GM13976 (cell line): ENCODE results near the gene FKBP4.

Experiments used
- DNase-seq: peaks from one replicate; pipeline ENCODE4 v3.0.0; 2012; ENCODE audit warnings: low spot score
- in situ Hi-C: fragments of 300-500 bp; cut with MboI; formaldehyde crosslinking; loops from one replicate; pipeline ENCODE4 v1.12.0; 2022; ENCODE audit warnings: low sequenced_read_pairs, mixed read lengths, inconsistent platforms; ENCODE audit not compliant: unreplicated experiment
- TF ChIP-seq, protein P1 (sequence below): IDR thresholded peaks from 2 replicates; pipeline ENCODE4 v1.5.1; 2012; ENCODE audit warnings: borderline replicate concordance, mild to moderate bottlenecking; ENCODE audit not compliant: insufficient read depth; ENCODE audit errors: extremely low read depth, missing control alignments, control extremely low read depth

Gene FKBP4

GRCh38 chr12:2793561-2793960, 1.2 kb upstream of the FKBP4 start:
- DNase-seq, result no peak
- TF ChIP-seq, protein P1, sequence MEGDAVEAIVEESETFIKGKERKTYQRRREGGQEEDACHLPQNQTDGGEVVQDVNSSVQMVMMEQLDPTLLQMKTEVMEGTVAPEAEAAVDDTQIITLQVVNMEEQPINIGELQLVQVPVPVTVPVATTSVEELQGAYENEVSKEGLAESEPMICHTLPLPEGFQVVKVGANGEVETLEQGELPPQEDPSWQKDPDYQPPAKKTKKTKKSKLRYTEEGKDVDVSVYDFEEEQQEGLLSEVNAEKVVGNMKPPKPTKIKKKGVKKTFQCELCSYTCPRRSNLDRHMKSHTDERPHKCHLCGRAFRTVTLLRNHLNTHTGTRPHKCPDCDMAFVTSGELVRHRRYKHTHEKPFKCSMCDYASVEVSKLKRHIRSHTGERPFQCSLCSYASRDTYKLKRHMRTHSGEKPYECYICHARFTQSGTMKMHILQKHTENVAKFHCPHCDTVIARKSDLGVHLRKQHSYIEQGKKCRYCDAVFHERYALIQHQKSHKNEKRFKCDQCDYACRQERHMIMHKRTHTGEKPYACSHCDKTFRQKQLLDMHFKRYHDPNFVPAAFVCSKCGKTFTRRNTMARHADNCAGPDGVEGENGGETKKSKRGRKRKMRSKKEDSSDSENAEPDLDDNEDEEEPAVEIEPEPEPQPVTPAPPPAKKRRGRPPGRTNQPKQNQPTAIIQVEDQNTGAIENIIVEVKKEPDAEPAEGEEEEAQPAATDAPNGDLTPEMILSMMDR, result no peak
- in situ Hi-C loops, result no loop called here

DNA sequence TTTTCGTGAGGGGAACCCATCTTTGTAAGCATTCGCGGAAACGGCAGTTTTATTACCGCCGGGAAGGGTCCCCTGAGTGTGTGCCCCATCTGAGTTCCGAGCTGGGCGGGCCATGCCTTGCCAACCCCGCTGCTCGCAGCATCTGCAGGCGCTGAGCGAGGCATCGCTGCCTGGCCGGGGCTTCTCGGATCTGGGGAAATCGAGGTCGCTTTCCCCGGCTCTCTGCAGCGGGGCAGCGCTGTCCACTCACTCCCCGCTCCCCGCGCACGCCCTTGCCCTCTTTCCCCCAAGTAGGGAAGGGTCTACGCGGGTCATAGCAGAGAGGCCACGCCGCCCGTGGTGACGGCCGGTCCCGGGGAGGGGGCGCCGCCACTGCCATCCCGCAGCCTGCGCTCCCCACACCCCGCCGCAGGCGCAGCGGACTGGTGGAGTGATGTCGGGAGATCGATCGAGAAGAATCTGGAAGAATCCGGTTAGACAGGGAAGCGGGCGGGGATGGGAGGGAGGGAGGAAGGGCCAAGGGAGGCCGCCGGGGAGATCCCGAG, 507 bp upstream of the FKBP4 start:
- DNase-seq, result peak; percentile 50
- in situ Hi-C loops, result no loop called here
- TF ChIP-seq, protein P1, result no peak

DNA sequence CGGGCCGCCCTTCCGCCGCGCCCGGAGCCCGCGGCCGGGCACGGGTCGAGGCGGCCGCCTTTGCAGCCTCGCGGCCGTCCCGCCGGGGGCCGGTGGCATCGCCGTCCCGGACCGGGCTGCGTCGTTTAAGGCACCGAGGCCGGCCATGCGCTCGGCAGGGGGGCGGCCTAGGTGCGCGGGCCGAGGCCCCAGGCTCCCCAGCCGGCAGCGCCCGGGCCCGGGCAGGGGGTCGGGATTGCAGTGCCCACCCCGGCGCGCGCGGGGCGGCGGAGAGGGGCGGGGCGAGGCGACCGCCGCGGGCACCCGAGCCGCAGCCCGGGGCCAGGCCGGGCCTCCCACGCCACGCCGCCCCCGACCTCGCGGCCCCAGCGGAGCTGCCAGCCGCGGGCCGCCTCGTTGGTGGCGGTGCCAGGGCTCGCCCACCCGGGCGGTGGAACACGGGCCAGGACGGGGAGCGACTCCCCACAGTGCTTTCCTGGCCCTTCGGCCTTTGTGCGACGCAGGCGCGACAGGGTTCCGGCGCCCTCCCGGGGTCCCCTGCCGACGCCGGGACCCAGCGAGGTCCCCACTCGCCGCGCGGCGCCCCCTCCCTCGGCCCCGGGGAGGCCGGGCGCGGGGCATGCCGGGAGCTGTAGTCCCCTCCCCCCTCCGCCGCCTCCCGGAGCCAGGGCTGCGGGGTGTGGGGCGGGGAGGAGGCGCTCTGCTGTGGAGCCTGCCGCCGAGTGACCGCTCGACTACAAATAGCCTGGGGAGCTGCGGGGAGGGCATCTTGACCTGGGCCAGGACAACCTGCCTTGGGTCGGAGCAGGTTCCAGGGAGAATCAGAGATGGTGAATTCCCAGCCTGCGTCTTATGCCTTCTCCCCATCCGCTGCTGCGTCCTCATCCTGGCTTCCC, 769 bp downstream of the FKBP4 start:
- TF ChIP-seq, protein P1, result no peak
- in situ Hi-C loops, result no loop called here
- peak; percentile 94 for DNase-seq

DNA sequence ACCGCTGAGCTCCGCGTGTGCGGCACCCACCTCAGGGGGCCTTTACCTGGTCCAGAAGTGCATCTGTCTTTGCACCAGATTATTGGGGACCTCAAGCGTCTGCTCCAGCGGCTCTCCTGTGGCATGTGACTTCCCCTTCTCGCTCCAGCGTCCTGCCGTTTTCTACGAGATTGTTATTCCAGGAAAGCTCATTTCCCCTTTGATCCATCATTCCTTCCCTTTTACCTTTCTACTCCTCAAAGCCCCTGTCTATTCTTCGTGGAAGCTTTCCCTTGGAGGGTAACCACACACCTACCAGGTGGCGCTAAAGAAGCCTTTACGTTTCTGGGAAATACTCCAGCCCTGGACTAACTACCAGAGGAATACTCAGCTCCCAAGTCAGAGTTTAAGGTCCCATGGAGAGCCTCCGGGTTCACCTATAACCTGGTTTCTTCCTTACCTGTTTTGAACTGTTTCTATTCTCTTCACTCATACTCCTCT, 1.5 kb downstream of the FKBP4 start:
- in situ Hi-C loops, result no loop called here
- TF ChIP-seq, protein P1, result no peak
- no peak for DNase-seq

- DNase-seq, result no peak
- TF ChIP-seq, protein P1, result no peak
- in situ Hi-C loops, result no loop called here
Measured at GRCh38 chr12:2797721-2798418, 3.1 kb downstream of the FKBP4 start.

DNA sequence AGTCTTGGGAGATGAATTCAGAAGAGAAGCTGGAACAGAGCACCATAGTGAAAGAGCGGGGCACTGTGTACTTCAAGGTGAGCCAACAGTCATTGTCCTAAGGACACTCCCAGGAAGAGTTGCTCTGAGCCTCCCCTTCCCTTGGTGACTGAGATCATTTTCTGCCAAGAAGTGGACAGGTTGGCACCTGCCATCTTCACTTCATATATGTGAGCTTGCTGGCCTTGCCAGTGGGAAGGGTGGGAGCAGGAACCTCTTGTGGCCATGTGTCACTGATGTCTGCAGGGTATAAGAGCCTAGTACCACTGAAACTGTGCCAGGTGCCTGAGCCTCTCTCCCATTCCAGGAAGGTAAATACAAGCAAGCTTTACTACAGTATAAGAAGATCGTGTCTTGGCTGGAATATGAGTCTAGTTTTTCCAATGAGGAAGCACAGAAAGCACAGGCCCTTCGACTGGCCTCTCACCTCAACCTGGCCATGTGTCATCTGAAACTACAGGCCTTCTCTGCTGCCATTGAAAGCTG, 5.3 kb downstream of the FKBP4 start:
- TF ChIP-seq, protein P1, result no peak
- in situ Hi-C loops, result no loop called here
- DNase-seq, result no peak
